Panc1 (cell line): ENCODE results near the gene MEGF6. TPM values are rescaled to one million over a fixed set of nuclear protein-coding genes. Genes with fewer than 3 reads are reported as not detected.

Source experiments
- ATAC-seq: fragments of 200-7000 bp; cut with Tn5 transposase; 2 replicates; pipeline ENCODE4 v1.9.1; 2020; ENCODE audit warnings: mild to moderate bottlenecking, moderate library complexity
- BruUV-seq: library from RNA; stranded (reverse); fragments of 400-500 nt; replicated peaks from 2 replicates; lab custom pipeline; 2021; lab: Mats Ljungman, UMichigan
- CTCF ChIA-PET: fragments of 300-600 bp; sonication (Branson Sonifier 250); formaldehyde crosslinking; loops from one replicate; lab custom pipeline; 2022; ENCODE audit warnings: antibody characterized with exemption; lab: Charles Lee
- POLR2A ChIA-PET: fragments of 300-600 bp; sonication (Branson Sonifier 250); formaldehyde crosslinking; loops from one replicate; lab custom pipeline; 2022; ENCODE audit warnings: antibody characterized with exemption; lab: Charles Lee
- DNase-seq: peaks from one replicate; pipeline ENCODE4 v3.0.0-alpha.2; 2010; ENCODE audit warnings: low read depth, low spot score
- H3K27ac ChIP-seq: 2 replicates; pipeline ENCODE4 v1.5.1; 2011; ENCODE audit warnings: mild to moderate bottlenecking, low read length, inconsistent platforms
- H3K27me3 ChIP-seq: fragments of 200-500 bp; sonication (Bioruptor generic); 2 replicates; pipeline ENCODE4 v1.6.0; 2014; ENCODE audit warnings: low read length, inconsistent platforms; ENCODE audit not compliant: control insufficient read depth, insufficient read depth
- H3K36me3 ChIP-seq: fragments of 200-500 bp; sonication (Bioruptor generic); 2 replicates; pipeline ENCODE4 v1.5.1; 2014; ENCODE audit warnings: inconsistent platforms, mild to moderate bottlenecking, low read length, moderate library complexity; ENCODE audit not compliant: control insufficient read depth, insufficient read depth
- H3K4me1 ChIP-seq: 2 replicates; pipeline ENCODE4 v1.5.1; 2011; ENCODE audit warnings: inconsistent platforms, mild to moderate bottlenecking, low read length, moderate library complexity; ENCODE audit not compliant: control insufficient read depth, insufficient read depth
- H3K4me3 ChIP-seq, 2 experiments: 2 replicates each; pipeline ENCODE4 v1.5.1; 2011 to 2012; ENCODE audit warnings: low read depth in 2 of 2, low read length in 2 of 2, mild to moderate bottlenecking in 2 of 2, inconsistent platforms in 1 of 2, moderate library complexity in 1 of 2
- H3K9me3 ChIP-seq: fragments of 200-500 bp; sonication (Bioruptor generic); 2 replicates; pipeline ENCODE4 v1.5.1; 2014; ENCODE audit warnings: low read depth, mild to moderate bottlenecking, inconsistent platforms, low read length, moderate library complexity; ENCODE audit not compliant: control insufficient read depth, insufficient read depth
- POLR2AphosphoS5 ChIP-seq: IDR thresholded peaks from 2 replicates; pipeline ENCODE4 v1.6.1; 2012; ENCODE audit warnings: mild to moderate bottlenecking, low read depth, low read length, moderate library complexity
- SIN3A ChIP-seq: IDR thresholded peaks from 2 replicates; pipeline ENCODE4 v1.6.1; 2012; ENCODE audit warnings: low read depth, mild to moderate bottlenecking, low read length, moderate library complexity, borderline replicate concordance; ENCODE audit not compliant: insufficient read depth
- TCF7L2 ChIP-seq: IDR thresholded peaks from 2 replicates; pipeline ENCODE4 v1.6.1; 2011; ENCODE audit warnings: mild to moderate bottlenecking, low read depth, low read length, inconsistent platforms
- in situ Hi-C: cut with HindIII; loops from 2 replicates; pipeline ENCODE4 v1.10.0; 2016; ENCODE audit warnings: low sequenced_read_pairs, low pct_unique_long_range_greater_than_20kb
- intact Hi-C: fragments of 100-400 bp; cut with micrococcal nuclease; formaldehyde crosslinking; loops from one replicate; pipeline ENCODE4 v1.10.0; 2022; ENCODE audit not compliant: unreplicated experiment
- total RNA-seq: library from RNA; stranded (reverse); gene quantifications from one replicate; pipeline ENCODE4 v1.2.1, GENCODE V29; 2021; ENCODE audit not compliant: unreplicated experiment
- TF ChIP-seq, protein P1 (sequence below), 2 experiments: IDR thresholded peaks; 2 replicates each; pipeline ENCODE4 v1.6.1; 2011 to 2012; ENCODE audit warnings: low read depth in 2 of 2, control low read depth in 1 of 2, low read length in 1 of 2, mild to moderate bottlenecking in 1 of 2, moderate library complexity in 1 of 2; ENCODE audit not compliant: insufficient read depth in 1 of 2
- TF ChIP-seq, protein P2 (sequence below): fragments of 450-650 bp; IDR thresholded peaks from 2 replicates; pipeline ENCODE4 v1.5.1; 2017; ENCODE audit warnings: mild to moderate bottlenecking

Gene MEGF6
- total RNA-seq, 1 experiment from 2014 or later: 32.6 TPM

DNA sequence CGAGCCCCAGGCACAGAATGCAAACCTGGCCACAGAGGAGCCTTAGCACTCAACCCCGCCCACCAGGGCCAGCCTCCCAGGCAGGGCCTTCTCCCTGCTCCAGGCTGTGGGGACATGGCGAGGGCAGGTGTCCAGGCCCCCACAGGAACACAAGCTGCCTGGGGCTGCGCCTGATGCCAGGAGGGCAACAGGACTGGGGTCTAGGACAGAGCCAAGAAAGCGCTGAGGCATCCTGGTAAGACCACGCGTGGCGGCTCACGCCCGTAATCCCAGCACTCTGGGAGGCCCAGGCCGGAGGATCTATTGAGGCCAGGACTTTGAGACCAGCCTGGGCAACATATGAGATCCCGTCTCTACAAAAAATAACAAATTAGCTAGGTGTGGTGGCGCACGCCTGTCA is 59.1 kb downstream of the MEGF6 start:
- CTCF ChIA-PET: interaction anchor here (0.5 to 1.3 kb wide), 2 partner anchors 65 to 99 kb away, joined by 4 to 7 read pairs; no protein-coding TSS in a partner anchor
- H3K9me3 ChIP-seq: no peaks in the 10 kb centered on the region

DNA sequence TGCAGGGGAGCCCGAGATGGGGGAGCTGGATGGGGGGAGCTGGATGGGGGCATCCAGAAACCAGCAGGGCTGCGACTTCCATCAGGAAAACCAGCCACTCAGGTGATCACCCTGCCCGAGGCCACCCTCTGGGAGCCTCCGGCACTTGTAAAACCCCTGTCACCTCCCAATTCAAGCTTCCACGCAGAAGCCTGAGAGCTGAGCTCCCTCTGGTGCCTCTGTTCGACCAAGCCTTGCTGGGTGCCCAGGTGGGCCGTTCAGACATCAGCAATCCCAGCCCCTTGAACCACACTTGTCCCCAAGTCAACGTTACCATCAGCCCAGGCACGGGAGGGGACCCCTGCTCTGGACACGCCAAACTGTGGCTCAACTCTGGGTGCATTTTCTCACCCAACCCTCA is 59.6 kb downstream of the MEGF6 start:
- Histone ChIP-seq H3K27ac (no peak overlapping the region), H3K4me3 (no peak overlapping the region), H3K4me1 (peaks cover 23% of the 10 kb centered on the region), H3K36me3 (no peaks in the 10 kb centered on the region), H3K9me3 (no peaks in the 10 kb centered on the region), H3K27me3 (no peaks in the 10 kb centered on the region)
- DNase-seq (no peak), ATAC-seq (0 out of 2 replicates have a peak, but pooled peaks have one; percentile 8)
- POLR2A ChIA-PET: interaction anchor here (0.8 kb wide), 1 partner anchor 111 kb away, joined by 3 read pairs; no protein-coding TSS in a partner anchor
- intact Hi-C loops: no loop called here
- CTCF ChIA-PET: interaction anchor here (0.5 to 1.3 kb wide), 2 partner anchors 65 to 99 kb away, joined by 4 to 7 read pairs; no protein-coding TSS in a partner anchor
- no TSS peak for BruUV-seq
- TF ChIP-seq, protein P1, sequence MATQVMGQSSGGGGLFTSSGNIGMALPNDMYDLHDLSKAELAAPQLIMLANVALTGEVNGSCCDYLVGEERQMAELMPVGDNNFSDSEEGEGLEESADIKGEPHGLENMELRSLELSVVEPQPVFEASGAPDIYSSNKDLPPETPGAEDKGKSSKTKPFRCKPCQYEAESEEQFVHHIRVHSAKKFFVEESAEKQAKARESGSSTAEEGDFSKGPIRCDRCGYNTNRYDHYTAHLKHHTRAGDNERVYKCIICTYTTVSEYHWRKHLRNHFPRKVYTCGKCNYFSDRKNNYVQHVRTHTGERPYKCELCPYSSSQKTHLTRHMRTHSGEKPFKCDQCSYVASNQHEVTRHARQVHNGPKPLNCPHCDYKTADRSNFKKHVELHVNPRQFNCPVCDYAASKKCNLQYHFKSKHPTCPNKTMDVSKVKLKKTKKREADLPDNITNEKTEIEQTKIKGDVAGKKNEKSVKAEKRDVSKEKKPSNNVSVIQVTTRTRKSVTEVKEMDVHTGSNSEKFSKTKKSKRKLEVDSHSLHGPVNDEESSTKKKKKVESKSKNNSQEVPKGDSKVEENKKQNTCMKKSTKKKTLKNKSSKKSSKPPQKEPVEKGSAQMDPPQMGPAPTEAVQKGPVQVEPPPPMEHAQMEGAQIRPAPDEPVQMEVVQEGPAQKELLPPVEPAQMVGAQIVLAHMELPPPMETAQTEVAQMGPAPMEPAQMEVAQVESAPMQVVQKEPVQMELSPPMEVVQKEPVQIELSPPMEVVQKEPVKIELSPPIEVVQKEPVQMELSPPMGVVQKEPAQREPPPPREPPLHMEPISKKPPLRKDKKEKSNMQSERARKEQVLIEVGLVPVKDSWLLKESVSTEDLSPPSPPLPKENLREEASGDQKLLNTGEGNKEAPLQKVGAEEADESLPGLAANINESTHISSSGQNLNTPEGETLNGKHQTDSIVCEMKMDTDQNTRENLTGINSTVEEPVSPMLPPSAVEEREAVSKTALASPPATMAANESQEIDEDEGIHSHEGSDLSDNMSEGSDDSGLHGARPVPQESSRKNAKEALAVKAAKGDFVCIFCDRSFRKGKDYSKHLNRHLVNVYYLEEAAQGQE (IDR thresholded peaks at IDR 0.05; ENCODE audit: insufficient read depth in 1 of 2, low read depth in 2 of 2, low read length in 1 of 2): no peak
- TF ChIP-seq SIN3A: no peak
- TF ChIP-seq, protein P2, sequence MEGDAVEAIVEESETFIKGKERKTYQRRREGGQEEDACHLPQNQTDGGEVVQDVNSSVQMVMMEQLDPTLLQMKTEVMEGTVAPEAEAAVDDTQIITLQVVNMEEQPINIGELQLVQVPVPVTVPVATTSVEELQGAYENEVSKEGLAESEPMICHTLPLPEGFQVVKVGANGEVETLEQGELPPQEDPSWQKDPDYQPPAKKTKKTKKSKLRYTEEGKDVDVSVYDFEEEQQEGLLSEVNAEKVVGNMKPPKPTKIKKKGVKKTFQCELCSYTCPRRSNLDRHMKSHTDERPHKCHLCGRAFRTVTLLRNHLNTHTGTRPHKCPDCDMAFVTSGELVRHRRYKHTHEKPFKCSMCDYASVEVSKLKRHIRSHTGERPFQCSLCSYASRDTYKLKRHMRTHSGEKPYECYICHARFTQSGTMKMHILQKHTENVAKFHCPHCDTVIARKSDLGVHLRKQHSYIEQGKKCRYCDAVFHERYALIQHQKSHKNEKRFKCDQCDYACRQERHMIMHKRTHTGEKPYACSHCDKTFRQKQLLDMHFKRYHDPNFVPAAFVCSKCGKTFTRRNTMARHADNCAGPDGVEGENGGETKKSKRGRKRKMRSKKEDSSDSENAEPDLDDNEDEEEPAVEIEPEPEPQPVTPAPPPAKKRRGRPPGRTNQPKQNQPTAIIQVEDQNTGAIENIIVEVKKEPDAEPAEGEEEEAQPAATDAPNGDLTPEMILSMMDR: no peak
- TF ChIP-seq TCF7L2: no peak
- no peak for TF ChIP-seq POLR2AphosphoS5
- in situ Hi-C loops: no loop called here

More for the DNA sequence above, 59.1 kb downstream of the MEGF6 start:
- intact Hi-C loops: no loop called here
- no peak for DNase-seq
- ATAC-seq: no peak
- POLR2A ChIA-PET: no interaction called here
- no peak overlapping the region for H3K27ac ChIP-seq
- no peak overlapping the region for H3K4me3 ChIP-seq
- no peaks in the 10 kb centered on the region for H3K36me3 ChIP-seq
- H3K4me1 ChIP-seq: peaks cover 20% of the 10 kb centered on the region
- no TSS peak for BruUV-seq
- no peaks in the 10 kb centered on the region for H3K27me3 ChIP-seq
- in situ Hi-C loops: no loop called here
- TF ChIP-seq SIN3A (no peak), POLR2AphosphoS5 (no peak), TCF7L2 (no peak)
- TF ChIP-seq, protein P1 (IDR thresholded peaks at IDR 0.05; ENCODE audit: insufficient read depth in 1 of 2, low read depth in 2 of 2, low read length in 1 of 2): no peak
- TF ChIP-seq, protein P2: no peak
